ENCODE measurements around the gene PARVB. TPM values are rescaled to one million over a fixed set of nuclear protein-coding genes. Genes with fewer than 3 reads are reported as not detected.

Gene PARVB
- total and polyA plus RNA-seq, 2 donors (not counting 3 experiments of a cell fraction or from before 2014, with no cell fraction given): 155 to 162 TPM

DNA sequence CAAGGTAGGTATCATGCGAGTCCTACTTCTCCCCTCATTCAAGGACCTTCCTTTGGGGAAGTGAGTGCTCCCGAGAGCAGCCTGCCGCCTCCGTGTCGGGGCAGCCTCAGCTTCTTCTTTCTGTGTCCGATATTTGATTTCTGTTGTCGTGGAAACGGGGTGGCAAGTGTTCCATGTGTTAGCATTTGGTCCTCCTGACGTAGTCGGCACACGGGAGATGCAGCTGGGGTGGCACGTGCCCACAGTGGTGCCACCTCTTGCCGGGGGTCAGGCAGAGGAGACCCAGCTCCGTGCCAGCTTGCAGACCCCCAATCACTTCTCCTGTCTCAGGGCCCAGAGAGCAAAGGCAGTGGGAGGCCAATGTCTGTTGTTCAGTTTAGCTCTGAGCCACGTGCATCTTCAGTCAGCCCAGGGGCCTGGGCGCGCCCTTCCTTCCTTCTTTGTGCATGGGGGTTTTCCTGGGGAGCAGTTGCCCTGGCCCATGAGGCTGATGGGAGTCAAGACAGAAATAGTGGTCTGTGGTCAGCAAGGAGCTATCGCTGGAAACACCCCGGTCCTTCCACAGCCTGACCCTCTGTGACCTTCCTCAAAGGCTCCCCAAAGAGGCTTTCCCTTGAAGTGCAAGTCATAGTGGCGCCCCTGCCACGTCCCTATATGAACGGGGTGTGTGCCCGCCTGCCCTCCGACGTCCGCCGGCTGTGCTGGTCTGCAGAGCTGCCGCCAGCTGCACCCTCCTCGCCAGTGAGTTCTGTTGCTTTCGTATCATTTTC is 44.5 kb downstream of the PARVB start:
- FAIRE-seq: no peak
- CTCF ChIA-PET: interaction anchor here (0.7 to 8.4 kb wide), 8 partner anchors 9 to 75 kb away, joined by 3 to 50 read pairs (median 8); no protein-coding TSS in a partner anchor
- Histone ChIP-seq H3K27me3 (ENCODE audit: control insufficient read depth in 2 of 2, insufficient read depth in 2 of 2, low read length in 2 of 2) (no peaks in the 10 kb centered on the region), H2AFZ (ENCODE audit: low read depth, low read length) (no peak overlapping the region), H3K4me2 (ENCODE audit: insufficient read depth, low read length) (no peak overlapping the region), H4K20me1 (replicated peaks; ENCODE audit: control insufficient read depth, extremely low read depth, insufficient read depth, low read length) (no peaks in the 10 kb centered on the region), H3K4me1 (ENCODE audit: control insufficient read depth, extremely low read depth, insufficient read depth, low read length) (peaks cover 18% of the 10 kb centered on the region), H3K9me1 (replicated peaks; ENCODE audit: control insufficient read depth, extremely low read depth, insufficient read depth, low read length) (no peaks in the 10 kb centered on the region), H3K79me2 (ENCODE audit: control insufficient read depth, insufficient read depth, low read length) (peaks cover 90% of the 10 kb centered on the region), H3K9ac (replicated peaks; ENCODE audit: extremely low read depth, insufficient read depth, low read length) (no peak overlapping the region), H3K36me3 (ENCODE audit: control insufficient read depth in 2 of 2, extremely low read depth in 1 of 2, insufficient read depth in 2 of 2, low read length in 2 of 2) (no peaks in the 10 kb centered on the region), H3K9me3 (replicated peaks; ENCODE audit: control insufficient read depth, insufficient read depth, low read length) (no peaks in the 10 kb centered on the region), H3K4me3 (replicated peaks in 1 of 3; ENCODE audit: insufficient read depth in 1 of 3, low read depth in 1 of 3, low read length in 3 of 3) (no peak overlapping the region), H3K27ac (ENCODE audit: insufficient read depth, low read depth, low read length) (no peak overlapping the region)
- dilution Hi-C loops (cut with MboI; ENCODE audit: extremely low pct_ligation_motif_present, low sequenced_read_pairs): no loop called here
- intact Hi-C loops (cut with micrococcal nuclease): loop anchor here (5.0 kb wide), 1 partner anchor 41 kb away; no protein-coding TSS in a partner anchor
- DNase-seq (ENCODE audit: low read depth, low spot score): no peak
- POLR2A ChIA-PET: no interaction called here
- TF ChIP-seq MYC (IDR thresholded peaks at IDR 0.05; ENCODE audit: low read depth, low read length) (no peak), POLR2A (IDR thresholded peaks at IDR 0.05; ENCODE audit: low read depth, low read length) (no peak), JUN (IDR thresholded peaks at IDR 0.05; ENCODE audit: borderline replicate concordance, insufficient read depth, insufficient read length, low read depth) (no peak), POLR2AphosphoS5 (IDR thresholded peaks at IDR 0.05; ENCODE audit: insufficient read depth, low read depth, low read length) (no peak), GATA2 (IDR thresholded peaks at IDR 0.05; ENCODE audit: insufficient read depth, insufficient read length, low read depth, low read length) (no peak), EZH2 (IDR thresholded peaks at IDR 0.05; ENCODE audit: borderline replicate concordance, low read depth, low read length, severe bottlenecking) (no peak), FOS (IDR thresholded peaks at IDR 0.05; ENCODE audit: borderline replicate concordance, insufficient read depth, low read length) (no peak)
- TF ChIP-seq, protein P1, sequence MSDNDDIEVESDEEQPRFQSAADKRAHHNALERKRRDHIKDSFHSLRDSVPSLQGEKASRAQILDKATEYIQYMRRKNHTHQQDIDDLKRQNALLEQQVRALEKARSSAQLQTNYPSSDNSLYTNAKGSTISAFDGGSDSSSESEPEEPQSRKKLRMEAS (IDR thresholded peaks at IDR 0.05; ENCODE audit: insufficient read depth, insufficient read length): no peak
- TF ChIP-seq, protein P2, sequence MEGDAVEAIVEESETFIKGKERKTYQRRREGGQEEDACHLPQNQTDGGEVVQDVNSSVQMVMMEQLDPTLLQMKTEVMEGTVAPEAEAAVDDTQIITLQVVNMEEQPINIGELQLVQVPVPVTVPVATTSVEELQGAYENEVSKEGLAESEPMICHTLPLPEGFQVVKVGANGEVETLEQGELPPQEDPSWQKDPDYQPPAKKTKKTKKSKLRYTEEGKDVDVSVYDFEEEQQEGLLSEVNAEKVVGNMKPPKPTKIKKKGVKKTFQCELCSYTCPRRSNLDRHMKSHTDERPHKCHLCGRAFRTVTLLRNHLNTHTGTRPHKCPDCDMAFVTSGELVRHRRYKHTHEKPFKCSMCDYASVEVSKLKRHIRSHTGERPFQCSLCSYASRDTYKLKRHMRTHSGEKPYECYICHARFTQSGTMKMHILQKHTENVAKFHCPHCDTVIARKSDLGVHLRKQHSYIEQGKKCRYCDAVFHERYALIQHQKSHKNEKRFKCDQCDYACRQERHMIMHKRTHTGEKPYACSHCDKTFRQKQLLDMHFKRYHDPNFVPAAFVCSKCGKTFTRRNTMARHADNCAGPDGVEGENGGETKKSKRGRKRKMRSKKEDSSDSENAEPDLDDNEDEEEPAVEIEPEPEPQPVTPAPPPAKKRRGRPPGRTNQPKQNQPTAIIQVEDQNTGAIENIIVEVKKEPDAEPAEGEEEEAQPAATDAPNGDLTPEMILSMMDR (IDR thresholded peaks at IDR 0.05; ENCODE audit: extremely low read depth in 1 of 2, insufficient read depth in 1 of 2, low read depth in 1 of 2, low read length in 2 of 2): no peak
- no TSS peak for BruUV-seq (replicated peaks)

All from endothelial cell of umbilical vein (primary cell).